GM18868 (cell line): ENCODE data around the gene PDE2A.
A peak's percentile ranks its signal among the peaks of the same experiment; 100 is the strongest.

Source experiments
- ATAC-seq: cut with Tn5 transposase; IDR thresholded peaks from one replicate; pipeline ENCODE4 v1.9.1; 2021; ENCODE audit warnings: mild to moderate bottlenecking, moderate library complexity; ENCODE audit not compliant: unreplicated experiment

The PDE2A gene

GRCh38 chr11:72673943-72674828 lies at the start of gene PDE2A:
Gene PDE2A (minus strand): TSS chr11:72674422. CDS start chr11:72674207, 215 bp downstream.
- no peak for ATAC-seq

GRCh38 chr11:72723508-72723907 lies 49.3 kb upstream of the PDE2A start:
- ATAC-seq = no peak

- ATAC-seq = peak; percentile 74
Observed at GRCh38 chr11:72722050-72722748, 48.0 kb upstream of the PDE2A start.

GRCh38 chr11:72721689-72722049 lies 47.4 kb upstream of the PDE2A start:
- ATAC-seq = no peak

GRCh38 chr11:72721276-72721675 lies 47.1 kb upstream of the PDE2A start:
- no peak for ATAC-seq

- ATAC-seq = no peak
Observed at GRCh38 chr11:72720784-72721183, 46.6 kb upstream of the PDE2A start.

GRCh38 chr11:72720047-72720446 lies 45.8 kb upstream of the PDE2A start:
- no peak for ATAC-seq

GRCh38 chr11:72719551-72719950 lies 45.3 kb upstream of the PDE2A start:
- ATAC-seq = no peak

GRCh38 chr11:72719144-72719543 lies 44.9 kb upstream of the PDE2A start:
- no peak for ATAC-seq

GRCh38 chr11:72718101-72718501 lies 43.9 kb upstream of the PDE2A start:
- no peak for ATAC-seq

- no peak for ATAC-seq
Observed at GRCh38 chr11:72716788-72717435, 42.7 kb upstream of the PDE2A start.

GRCh38 chr11:72716290-72716689 lies 42.1 kb upstream of the PDE2A start:
- ATAC-seq = no peak

- ATAC-seq = no peak
Observed at GRCh38 chr11:72712841-72713240, 38.6 kb upstream of the PDE2A start.

GRCh38 chr11:72712168-72712751 lies 38.0 kb upstream of the PDE2A start:
- ATAC-seq = no peak

GRCh38 chr11:72711141-72711540 lies 36.9 kb upstream of the PDE2A start:
- ATAC-seq = no peak

GRCh38 chr11:72710278-72710677 lies 36.1 kb upstream of the PDE2A start:
- ATAC-seq = no peak

- ATAC-seq = no peak
Observed at GRCh38 chr11:72709478-72710238, 35.4 kb upstream of the PDE2A start.

- no peak for ATAC-seq
Observed at GRCh38 chr11:72707032-72707431, 32.8 kb upstream of the PDE2A start.

- no peak for ATAC-seq
Observed at GRCh38 chr11:72706579-72706978, 32.4 kb upstream of the PDE2A start.
